B cell (primary cell): Measurements from ENCODE around the gene NMD3. TPM values are rescaled to one million over a fixed set of nuclear protein-coding genes. Genes with fewer than 3 reads are reported as not detected.

Source experiments
- ATAC-seq: fragments of 200-7000 bp; cut with Tn5 transposase; one replicate; pipeline ENCODE4 v1.10.0; 2021; ENCODE audit warnings: low read depth, mild to moderate bottlenecking, moderate number of reproducible peaks, moderate library complexity
- CTCF ChIA-PET: fragments of 350-600 bp; sonication (Branson Sonifier 250); formaldehyde crosslinking; loops from one replicate; lab custom pipeline; 2021; ENCODE audit warnings: antibody characterized with exemption, inconsistent platforms; lab: Charles Lee
- POLR2A ChIA-PET: fragments of 350-600 bp; sonication (Branson Sonifier 250); formaldehyde crosslinking; loops from one replicate; lab custom pipeline; 2021; ENCODE audit warnings: antibody characterized with exemption; lab: Charles Lee
- DNase-seq: peaks from one replicate; pipeline ENCODE4 v3.0.0; 2013
- H2AFZ ChIP-seq: 2 replicates; pipeline ENCODE4 v1.6.1; 2012; ENCODE audit warnings: mild to moderate bottlenecking, low read depth, low read length; ENCODE audit not compliant: insufficient read depth, poor library complexity, severe bottlenecking
- H3K27ac ChIP-seq, 2 donors: 1 replicate in 1 of 2; 2 replicates in 1 of 2; pipeline ENCODE4 v1.5.1; 2012 to 2013; ENCODE audit warnings: low read length in 2 of 2, mild to moderate bottlenecking in 2 of 2, moderate library complexity in 1 of 2
- H3K27me3 ChIP-seq, 4 experiments: fragments of 200-600 bp in 1 of 4; sonication (generic) in 1 of 4; replicated peaks in 1 of 4; 1 replicate in 2 of 4; 2 replicates in 2 of 4; pipeline versions ENCODE4 v1.6.1 to v1.7.0; 2013 to 2016; ENCODE audit warnings: low read length in 3 of 4, mild to moderate bottlenecking in 2 of 4, mixed read lengths in 1 of 4, moderate library complexity in 1 of 4; ENCODE audit not compliant: insufficient read depth in 4 of 4, control insufficient read depth in 3 of 4; ENCODE audit errors: control extremely low read depth in 1 of 4
- H3K36me3 ChIP-seq, 2 experiments: replicated peaks in 1 of 2; 1 replicate in 1 of 2; 2 replicates in 1 of 2; pipeline versions ENCODE4 v1.6.1 to v1.7.1; 2013; ENCODE audit warnings: low read length in 1 of 2; ENCODE audit not compliant: insufficient read depth in 2 of 2, control insufficient read depth in 1 of 2; ENCODE audit errors: control extremely low read depth in 1 of 2, extremely low read depth in 1 of 2
- H3K4me1 ChIP-seq, 2 donors: fragments of 200-600 bp in 1 of 2; sonication (generic) in 1 of 2; 1 replicate in 1 of 2; 2 replicates in 1 of 2; pipeline versions ENCODE4 v1.5.1 to v1.6.1; 2013 to 2017; ENCODE audit warnings: low read length in 2 of 2; ENCODE audit not compliant: control insufficient read depth in 2 of 2, insufficient read depth in 2 of 2
- H3K4me2 ChIP-seq: replicated peaks from 2 replicates; pipeline ENCODE3; 2012; ENCODE audit warnings: mild to moderate bottlenecking, low read depth, low read length; ENCODE audit not compliant: poor library complexity, severe bottlenecking
- H3K4me3 ChIP-seq, 5 experiments: fragments of 200-600 bp in 1 of 5; sonication (generic) in 1 of 5; 1 replicate in 3 of 5; 2 replicates in 2 of 5; pipeline versions ENCODE4 v1.5.1 to v1.7.0; 2011 to 2016; ENCODE audit warnings: low read length in 4 of 5, mild to moderate bottlenecking in 4 of 5, low read depth in 2 of 5, control low read depth in 1 of 5, moderate library complexity in 1 of 5; ENCODE audit not compliant: insufficient read depth in 1 of 5; ENCODE audit errors: control extremely low read depth in 1 of 5, extremely low read depth in 1 of 5
- H3K79me2 ChIP-seq: fragments of 200-600 bp; sonication (generic); one replicate; pipeline ENCODE4 v1.6.0; 2016; ENCODE audit warnings: low read length; ENCODE audit not compliant: control insufficient read depth, insufficient read depth
- H3K9ac ChIP-seq: fragments of 200-600 bp; sonication (generic); 2 replicates; pipeline ENCODE4 v1.6.1; 2017; ENCODE audit warnings: mild to moderate bottlenecking, low read length, moderate library complexity
- H3K9me3 ChIP-seq, 3 donors: one replicate each; pipeline versions ENCODE4 v1.6.1 to v1.7.1; 2013; ENCODE audit warnings: low read length in 2 of 3; ENCODE audit not compliant: control insufficient read depth in 2 of 3, insufficient read depth in 1 of 3; ENCODE audit errors: control extremely low read depth in 1 of 3
- H4K20me1 ChIP-seq: 2 replicates; pipeline ENCODE4 v1.6.0; 2012; ENCODE audit warnings: mild to moderate bottlenecking, low read length; ENCODE audit not compliant: insufficient read depth, control insufficient read depth, poor library complexity, severe bottlenecking
- H3K27ac Mint-ChIP-seq: one replicate; pipeline ENCODE4 v1.8.0; 2021; ENCODE audit warnings: mixed read lengths
- H3K27me3 Mint-ChIP-seq: one replicate; pipeline ENCODE4 v1.8.0; 2021; ENCODE audit warnings: mixed read lengths
- H3K4me1 Mint-ChIP-seq: one replicate; pipeline ENCODE4 v1.8.0; 2021; ENCODE audit warnings: mixed read lengths
- H3K4me3 Mint-ChIP-seq: one replicate; pipeline ENCODE4 v1.8.0; 2021; ENCODE audit warnings: mixed read lengths
- H3K9me3 Mint-ChIP-seq: one replicate; pipeline ENCODE4 v1.8.0; 2022; ENCODE audit warnings: mixed read lengths; ENCODE audit not compliant: insufficient read depth
- CTCF ChIP-seq: fragments of 200-600 bp; IDR thresholded peaks from one replicate; pipeline ENCODE4 v1.8.0; 2022; ENCODE audit warnings: antibody characterized with exemption, mild to moderate bottlenecking
- EZH2 ChIP-seq: IDR thresholded peaks from 2 replicates; pipeline ENCODE4 v1.6.1; 2012; ENCODE audit warnings: borderline replicate concordance, low read depth, mild to moderate bottlenecking, moderate library complexity, low read length; ENCODE audit not compliant: insufficient read depth, poor library complexity, severe bottlenecking
- WGBS: methylation state at CpG from one replicate; pipeline ENCODE4 v1.1.5; 2013; ENCODE audit warnings: missing lambda C conversion rate; ENCODE audit not compliant: insufficient coverage; 5-methylcytosine and 5-hydroxymethylcytosine counted together
- intact Hi-C: fragments of 100-400 bp; cut with micrococcal nuclease; formaldehyde crosslinking; loops from one replicate; pipeline ENCODE4 v1.10.0; 2022
- polyA plus RNA-seq: library from polyadenylated mRNA; depleted of rRNA; stranded (reverse); fragments of >200 nt; gene quantifications from 2 replicates; pipeline ENCODE4 v1.2.3, GENCODE V29; 2012
- total RNA-seq, 2 donors: library from RNA; stranded (reverse); fragments of 120-200 nt in 1 of 2; gene quantifications; 1 replicate in 1 of 2; 2 replicates in 1 of 2; pipeline versions ENCODE4 v1.2.3 to v1.2.4, GENCODE V29; 2013 to 2022

Gene NMD3
- total and polyA plus RNA-seq, 2 donors (not counting 1 experiment from before 2014, with no cell fraction given) = 14.5 to 38.0 TPM

- H4K20me1 ChIP-seq = peaks cover 1% of the 10 kb centered on the region
- TF ChIP-seq CTCF (no peak), EZH2 (no peak)
- Mint-ChIP-seq H3K27me3 (no peaks in the 10 kb centered on the region), H3K4me3 (no peak overlapping the region), H3K9me3 (no peaks in the 10 kb centered on the region), H3K27ac (no peak overlapping the region), H3K4me1 (no peaks in the 10 kb centered on the region)
- H3K4me3 ChIP-seq = no peak overlapping the region
- H3K36me3 ChIP-seq = peaks cover 4 to 46% of the 10 kb centered on the region in 2 experiments
- WGBS = 100% methylated on average over 1 of the region's 2 CpGs
- ChIA-PET POLR2A (no interaction called here), CTCF (interaction anchor here (1.6 kb wide), 1 partner anchor 8 kb away, joined by 6 read pairs; no protein-coding TSS in a partner anchor)
- peaks cover 23% of the 10 kb centered on the region for H3K79me2 ChIP-seq
- no peak for ATAC-seq
- no peaks in the 10 kb centered on the region for H3K27me3 ChIP-seq
- no peak overlapping the region for H3K4me2 ChIP-seq
- no peaks in the 10 kb centered on the region for H3K4me1 ChIP-seq
- no peak overlapping the region for H3K27ac ChIP-seq
- H2AFZ ChIP-seq = no peak overlapping the region
- DNase-seq = no peak
- H3K9me3 ChIP-seq = no peaks in the 10 kb centered on the region
- no peak overlapping the region for H3K9ac ChIP-seq
- intact Hi-C loops = no loop called here
These were observed 9.6 kb downstream of the NMD3 start for GRCh38 chr3:161230621-161231171.

- Histone ChIP-seq H3K27ac (no peak overlapping the region), H4K20me1 (no peaks in the 10 kb centered on the region), H3K36me3 (peaks cover 6 to 44% of the 10 kb centered on the region in 2 experiments), H3K9ac (no peak overlapping the region), H2AFZ (no peak overlapping the region), H3K4me1 (no peaks in the 10 kb centered on the region), H3K4me3 (no peak overlapping the region), H3K4me2 (no peak overlapping the region), H3K27me3 (no peaks in the 10 kb centered on the region), H3K79me2 (peaks cover 23% of the 10 kb centered on the region), H3K9me3 (no peaks in the 10 kb centered on the region)
- intact Hi-C loops = no loop called here
- H3K4me3 Mint-ChIP-seq = no peak overlapping the region
- TF ChIP-seq CTCF = no peak
- TF ChIP-seq EZH2 = no peak
- POLR2A ChIA-PET = no interaction called here
- H3K27ac Mint-ChIP-seq = no peak overlapping the region
- ATAC-seq (no peak), DNase-seq (no peak)
- no peaks in the 10 kb centered on the region for H3K27me3 Mint-ChIP-seq
- no peaks in the 10 kb centered on the region for H3K9me3 Mint-ChIP-seq
- 95% methylated on average over 2 of the region's 2 CpGs for WGBS
- H3K4me1 Mint-ChIP-seq = no peaks in the 10 kb centered on the region
- CTCF ChIA-PET = interaction anchor here (1.6 kb wide), 1 partner anchor 9 kb away, joined by 6 read pairs; no protein-coding TSS in a partner anchor
These were observed 10.8 kb downstream of the NMD3 start for GRCh38 chr3:161231861-161232260.
